ENCODE results near the gene ETV4. TPM values are rescaled to one million over a fixed set of nuclear protein-coding genes. Genes with fewer than 3 reads are reported as not detected.

ETV4 gene
- polyA plus RNA-seq, 1 donor from 2014 or later = 0.61 TPM

- no peaks in the 10 kb centered on the region for H3K27me3 ChIP-seq (ENCODE audit: insufficient read depth, low read depth, low read length)
- no peaks in the 10 kb centered on the region for H3F3A ChIP-seq (ENCODE audit: insufficient read depth, low read length, poor library complexity, severe bottlenecking)
- no peak overlapping the region for H3K27ac ChIP-seq (ENCODE audit: low read length)
- TF ChIP-seq SMC3 (conservative IDR thresholded peaks at IDR 0.05; ENCODE audit: poor library complexity) (no peak), EP300 (conservative IDR thresholded peaks at IDR 0.05; ENCODE audit: poor library complexity, severe bottlenecking) (no peak)
- no peaks in the 10 kb centered on the region for H3K36me3 ChIP-seq (ENCODE audit: insufficient read depth, low read length)
- H3K79me2 ChIP-seq (replicated peaks; ENCODE audit: insufficient read depth, low read length) = no peaks in the 10 kb centered on the region
- no peak overlapping the region for H3K4me2 ChIP-seq (ENCODE audit: low read length)
- H3K9me3 ChIP-seq (ENCODE audit: low read length) = no peaks in the 10 kb centered on the region
- H3K9me2 ChIP-seq (ENCODE audit: insufficient read depth, low read length) = no peaks in the 10 kb centered on the region
- no peaks in the 10 kb centered on the region for H4K20me1 ChIP-seq (ENCODE audit: insufficient read depth)
- no peak overlapping the region for H3K4me3 ChIP-seq (ENCODE audit: low read length)
- no peak overlapping the region for H3K9ac ChIP-seq (ENCODE audit: low read length)
- no peak overlapping the region for H2AFZ ChIP-seq (ENCODE audit: low read depth, low read length)
These were observed 41.5 kb upstream of the ETV4 start for GRCh38 chr17:43587647-43588046.

GRCh38 chr17:43584666-43585102 lies 38.5 kb upstream of the ETV4 start:
- no peaks in the 10 kb centered on the region for H3K79me2 ChIP-seq (replicated peaks; ENCODE audit: insufficient read depth, low read length)
- H3K36me3 ChIP-seq (ENCODE audit: insufficient read depth, low read length) = no peaks in the 10 kb centered on the region
- H3K27ac ChIP-seq (ENCODE audit: low read length) = no peak overlapping the region
- H3K9me2 ChIP-seq (ENCODE audit: insufficient read depth, low read length) = no peaks in the 10 kb centered on the region
- H3K9ac ChIP-seq (ENCODE audit: low read length) = no peak overlapping the region
- no peak overlapping the region for H3K4me2 ChIP-seq (ENCODE audit: low read length)
- H3F3A ChIP-seq (ENCODE audit: insufficient read depth, low read length, poor library complexity, severe bottlenecking) = no peaks in the 10 kb centered on the region
- TF ChIP-seq EP300 (conservative IDR thresholded peaks at IDR 0.05; ENCODE audit: poor library complexity, severe bottlenecking) = no peak
- TF ChIP-seq EZH2 (IDR thresholded peaks at IDR 0.05; ENCODE audit: borderline replicate concordance, insufficient read depth, low read length, poor library complexity, severe bottlenecking) = no peak
- no peak for TF ChIP-seq MXI1 (conservative IDR thresholded peaks at IDR 0.05; ENCODE audit: poor library complexity, severe bottlenecking)
- H3K4me3 ChIP-seq (ENCODE audit: low read length) = no peak overlapping the region
- H4K20me1 ChIP-seq (ENCODE audit: insufficient read depth) = no peaks in the 10 kb centered on the region
- no peak overlapping the region for H2AFZ ChIP-seq (ENCODE audit: low read depth, low read length)
- no peaks in the 10 kb centered on the region for H3K27me3 ChIP-seq (ENCODE audit: insufficient read depth, low read depth, low read length)
- H3K9me3 ChIP-seq (ENCODE audit: low read length) = no peaks in the 10 kb centered on the region

GRCh38 chr17:43583332-43583731 lies 37.2 kb upstream of the ETV4 start:
- Histone ChIP-seq H3K9me3 (ENCODE audit: low read length) (no peaks in the 10 kb centered on the region), H3K79me2 (replicated peaks; ENCODE audit: insufficient read depth, low read length) (no peaks in the 10 kb centered on the region), H3K4me3 (ENCODE audit: low read length) (no peak overlapping the region), H3K4me2 (ENCODE audit: low read length) (no peak overlapping the region), H3F3A (ENCODE audit: insufficient read depth, low read length, poor library complexity, severe bottlenecking) (no peaks in the 10 kb centered on the region), H3K9ac (ENCODE audit: low read length) (no peak overlapping the region), H3K27me3 (ENCODE audit: insufficient read depth, low read depth, low read length) (no peaks in the 10 kb centered on the region), H4K20me1 (ENCODE audit: insufficient read depth) (no peaks in the 10 kb centered on the region), H3K27ac (ENCODE audit: low read length) (no peak overlapping the region), H3K36me3 (ENCODE audit: insufficient read depth, low read length) (no peaks in the 10 kb centered on the region), H2AFZ (ENCODE audit: low read depth, low read length) (no peak overlapping the region), H3K9me2 (ENCODE audit: insufficient read depth, low read length) (no peaks in the 10 kb centered on the region)
- TF ChIP-seq CTCF (IDR thresholded peaks at IDR 0.05; ENCODE audit: poor library complexity, severe bottlenecking) (no peak), EZH2 (IDR thresholded peaks at IDR 0.05; ENCODE audit: borderline replicate concordance, insufficient read depth, low read length, poor library complexity, severe bottlenecking) (no peak), SMC3 (conservative IDR thresholded peaks at IDR 0.05; ENCODE audit: poor library complexity) (no peak), REST (IDR thresholded peaks at IDR 0.05; ENCODE audit: borderline replicate concordance) (no peak), RAD21 (conservative IDR thresholded peaks at IDR 0.05) (no peak), MXI1 (conservative IDR thresholded peaks at IDR 0.05; ENCODE audit: poor library complexity, severe bottlenecking) (no peak), EP300 (conservative IDR thresholded peaks at IDR 0.05; ENCODE audit: poor library complexity, severe bottlenecking) (no peak), TAF1 (IDR thresholded peaks at IDR 0.05; ENCODE audit: low read depth) (no peak), POLR2AphosphoS5 (IDR thresholded peaks at IDR 0.05) (no peak)

All from neural cell (in vitro differentiated cells).